ENCODE data around the gene IFTAP. TPM values are rescaled to one million over a fixed set of nuclear protein-coding genes. Genes with fewer than 3 reads are reported as not detected.

Gene IFTAP
- total RNA-seq, 1 experiment from 2014 or later = 13.8 TPM

DNA sequence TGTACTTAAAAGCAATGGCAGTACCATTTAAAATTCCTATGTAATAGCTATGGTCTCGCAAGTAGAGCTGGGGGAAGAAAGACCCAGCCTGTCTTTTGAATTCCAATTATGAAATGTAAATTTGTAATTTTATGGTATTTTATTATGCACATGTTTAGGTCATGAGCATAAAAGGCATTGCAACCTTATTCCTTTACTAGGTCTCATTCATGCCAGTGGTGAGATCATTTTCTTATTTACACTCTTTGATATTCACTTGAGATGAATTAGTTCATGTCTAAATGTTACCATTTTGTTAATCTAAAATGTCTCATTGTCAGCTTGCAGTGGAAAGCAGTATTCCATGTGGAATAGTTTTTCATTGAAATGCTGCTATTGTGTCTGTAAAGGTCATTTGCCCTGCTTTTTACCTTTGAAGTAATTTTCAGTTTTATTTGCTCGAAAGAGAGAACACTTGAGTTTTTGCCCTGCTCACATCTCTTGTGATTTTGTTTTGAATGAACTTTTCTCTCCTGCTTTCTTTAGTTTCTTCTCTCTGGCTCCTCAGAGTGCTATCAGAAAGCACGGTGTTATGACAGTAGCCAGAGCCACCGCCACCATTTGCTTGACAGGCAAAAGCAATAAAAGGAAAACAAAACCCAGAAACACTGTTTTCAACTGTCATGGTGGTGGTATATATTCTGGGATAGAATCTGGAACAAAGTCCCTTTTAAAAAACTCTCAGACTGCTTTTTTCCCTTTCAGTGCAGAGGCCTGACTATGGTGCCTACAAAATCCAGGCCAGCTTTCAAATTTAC, 41.0 kb downstream of the IFTAP start:
- CTCF ChIA-PET = no interaction called here
- RAD21 ChIA-PET (ENCODE audit: low non-redundant PET in 1 of 2, low total read pairs in 2 of 2, uncharacterized antibody in 2 of 2, unreplicated experiment in 2 of 2) = no interaction called here
- no peak overlapping the region for H2AFZ ChIP-seq (ENCODE audit: low read depth, low read length, poor library complexity, severe bottlenecking)
- no TSS peak for BruUV-seq (replicated peaks)
- DNase-seq (ENCODE audit: low read depth, low spot score) (no peak), ATAC-seq (no peak)
- no peaks in the 10 kb centered on the region for H3K27me3 ChIP-seq (ENCODE audit: insufficient read depth, low read length)
- TF ChIP-seq, protein P1, sequence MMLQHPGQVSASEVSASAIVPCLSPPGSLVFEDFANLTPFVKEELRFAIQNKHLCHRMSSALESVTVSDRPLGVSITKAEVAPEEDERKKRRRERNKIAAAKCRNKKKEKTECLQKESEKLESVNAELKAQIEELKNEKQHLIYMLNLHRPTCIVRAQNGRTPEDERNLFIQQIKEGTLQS (IDR thresholded peaks at IDR 0.05) = no peak
- TF ChIP-seq SIN3A (IDR thresholded peaks at IDR 0.05; ENCODE audit: low read depth) = no peak
- no peak for TF ChIP-seq EZH2 (IDR thresholded peaks at IDR 0.05)
- TF ChIP-seq, protein P2, sequence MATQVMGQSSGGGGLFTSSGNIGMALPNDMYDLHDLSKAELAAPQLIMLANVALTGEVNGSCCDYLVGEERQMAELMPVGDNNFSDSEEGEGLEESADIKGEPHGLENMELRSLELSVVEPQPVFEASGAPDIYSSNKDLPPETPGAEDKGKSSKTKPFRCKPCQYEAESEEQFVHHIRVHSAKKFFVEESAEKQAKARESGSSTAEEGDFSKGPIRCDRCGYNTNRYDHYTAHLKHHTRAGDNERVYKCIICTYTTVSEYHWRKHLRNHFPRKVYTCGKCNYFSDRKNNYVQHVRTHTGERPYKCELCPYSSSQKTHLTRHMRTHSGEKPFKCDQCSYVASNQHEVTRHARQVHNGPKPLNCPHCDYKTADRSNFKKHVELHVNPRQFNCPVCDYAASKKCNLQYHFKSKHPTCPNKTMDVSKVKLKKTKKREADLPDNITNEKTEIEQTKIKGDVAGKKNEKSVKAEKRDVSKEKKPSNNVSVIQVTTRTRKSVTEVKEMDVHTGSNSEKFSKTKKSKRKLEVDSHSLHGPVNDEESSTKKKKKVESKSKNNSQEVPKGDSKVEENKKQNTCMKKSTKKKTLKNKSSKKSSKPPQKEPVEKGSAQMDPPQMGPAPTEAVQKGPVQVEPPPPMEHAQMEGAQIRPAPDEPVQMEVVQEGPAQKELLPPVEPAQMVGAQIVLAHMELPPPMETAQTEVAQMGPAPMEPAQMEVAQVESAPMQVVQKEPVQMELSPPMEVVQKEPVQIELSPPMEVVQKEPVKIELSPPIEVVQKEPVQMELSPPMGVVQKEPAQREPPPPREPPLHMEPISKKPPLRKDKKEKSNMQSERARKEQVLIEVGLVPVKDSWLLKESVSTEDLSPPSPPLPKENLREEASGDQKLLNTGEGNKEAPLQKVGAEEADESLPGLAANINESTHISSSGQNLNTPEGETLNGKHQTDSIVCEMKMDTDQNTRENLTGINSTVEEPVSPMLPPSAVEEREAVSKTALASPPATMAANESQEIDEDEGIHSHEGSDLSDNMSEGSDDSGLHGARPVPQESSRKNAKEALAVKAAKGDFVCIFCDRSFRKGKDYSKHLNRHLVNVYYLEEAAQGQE (IDR thresholded peaks at IDR 0.05; ENCODE audit: low read depth) = no peak
- intact Hi-C loops (cut with micrococcal nuclease) = no loop called here
- H3K9ac ChIP-seq (ENCODE audit: low read length) = no peak overlapping the region
- H3K4me2 ChIP-seq (ENCODE audit: low read length) = no peak overlapping the region
- H3K9me2 ChIP-seq (ENCODE audit: insufficient read depth) = no peaks in the 10 kb centered on the region
- no peaks in the 10 kb centered on the region for H3K4me1 ChIP-seq (ENCODE audit: control insufficient read depth in 1 of 2, insufficient read depth in 2 of 2, low read length in 2 of 2)
- no peaks in the 10 kb centered on the region for H3K9me3 ChIP-seq (ENCODE audit: control insufficient read depth in 1 of 2, insufficient read depth in 1 of 2, low read depth in 1 of 2, low read length in 2 of 2)
- H4K20me1 ChIP-seq (ENCODE audit: insufficient read depth) = no peaks in the 10 kb centered on the region
- no peak overlapping the region for H3K4me3 ChIP-seq (replicated peaks in 1 of 2; ENCODE audit: low read depth in 1 of 2, low read length in 2 of 2)
- POLR2A ChIA-PET = no interaction called here
- H3K79me2 ChIP-seq (ENCODE audit: insufficient read depth, low read length) = no peaks in the 10 kb centered on the region
- no peaks in the 10 kb centered on the region for H3K36me3 ChIP-seq (ENCODE audit: control insufficient read depth in 1 of 2, insufficient read depth in 2 of 2, low read length in 2 of 2)
- no peak overlapping the region for H3K27ac ChIP-seq (ENCODE audit: low read depth, low read length)

GRCh38 chr11:36638556-36638955, 44.3 kb downstream of the IFTAP start:
- RAD21 ChIA-PET (ENCODE audit: low non-redundant PET in 1 of 2, low total read pairs in 2 of 2, uncharacterized antibody in 2 of 2, unreplicated experiment in 2 of 2) = no interaction called here
- intact Hi-C loops (cut with micrococcal nuclease) = no loop called here
- DNase-seq (ENCODE audit: low read depth, low spot score) (no peak), ATAC-seq (no peak)
- H3K4me2 ChIP-seq (ENCODE audit: low read length) = no peak overlapping the region
- no peaks in the 10 kb centered on the region for H4K20me1 ChIP-seq (ENCODE audit: insufficient read depth)
- H3K9ac ChIP-seq (ENCODE audit: low read length) = no peak overlapping the region
- no peak overlapping the region for H3K4me3 ChIP-seq (replicated peaks in 1 of 2; ENCODE audit: low read depth in 1 of 2, low read length in 2 of 2)
- no peak for TF ChIP-seq CTCF (IDR thresholded peaks at IDR 0.05 in 2 of 3, conservative IDR thresholded peaks at IDR 0.05 in 1 of 3; ENCODE audit: borderline replicate concordance in 1 of 3, insufficient read depth in 1 of 3, low read depth in 2 of 3, low read length in 2 of 3)
- TF ChIP-seq, protein P2 (IDR thresholded peaks at IDR 0.05; ENCODE audit: low read depth) = no peak
- H3K79me2 ChIP-seq (ENCODE audit: insufficient read depth, low read length) = no peaks in the 10 kb centered on the region
- CTCF ChIA-PET = no interaction called here
- POLR2A ChIA-PET = no interaction called here
- no peak overlapping the region for H3K27ac ChIP-seq (ENCODE audit: low read depth, low read length)
- no peaks in the 10 kb centered on the region for H3K36me3 ChIP-seq (ENCODE audit: control insufficient read depth in 1 of 2, insufficient read depth in 2 of 2, low read length in 2 of 2)
- no TSS peak for BruUV-seq (replicated peaks)
- H3K27me3 ChIP-seq (ENCODE audit: insufficient read depth, low read length) = no peaks in the 10 kb centered on the region
- H3K9me3 ChIP-seq (ENCODE audit: control insufficient read depth in 1 of 2, insufficient read depth in 1 of 2, low read depth in 1 of 2, low read length in 2 of 2) = no peaks in the 10 kb centered on the region
- no peak overlapping the region for H2AFZ ChIP-seq (ENCODE audit: low read depth, low read length, poor library complexity, severe bottlenecking)
- H3K4me1 ChIP-seq (ENCODE audit: control insufficient read depth in 1 of 2, insufficient read depth in 2 of 2, low read length in 2 of 2) = no peaks in the 10 kb centered on the region
- H3K9me2 ChIP-seq (ENCODE audit: insufficient read depth) = no peaks in the 10 kb centered on the region
